Mucosa of descending colon (tissue), 3 donors: Measurements from ENCODE around the gene NARS2. TPM values are rescaled to one million over a fixed set of nuclear protein-coding genes. Genes with fewer than 3 reads are reported as not detected.

Source experiments
- ATAC-seq: fragments of 200-7000 bp; cut with Tn5 transposase; one replicate; pipeline ENCODE4 v1.9.1; 2020; ENCODE audit warnings: mild to moderate bottlenecking, moderate library complexity
- DNase-seq, 3 donors: peaks; one replicate each; pipeline ENCODE4 v3.0.0-alpha.2; 2020
- H3K36me3 ChIP-seq: fragments of 200-600 bp; one replicate; pipeline ENCODE4 v1.8.0; 2021; ENCODE audit warnings: low read depth, mild to moderate bottlenecking
- H3K4me1 ChIP-seq: fragments of 200-600 bp; one replicate; pipeline ENCODE4 v1.8.0; 2021; ENCODE audit warnings: low read depth, mild to moderate bottlenecking
- H3K4me3 ChIP-seq: fragments of 200-600 bp; one replicate; pipeline ENCODE4 v1.8.0; 2021; ENCODE audit warnings: mild to moderate bottlenecking
- H3K9me3 ChIP-seq: fragments of 200-600 bp; one replicate; pipeline ENCODE4 v1.8.0; 2021; ENCODE audit warnings: mild to moderate bottlenecking
- intact Hi-C, 2 donors: fragments of 100-400 bp; cut with DNase I in 1 of 2; cut with micrococcal nuclease in 1 of 2; formaldehyde crosslinking; loops; one replicate each; pipeline versions ENCODE4 v1.11.0 to v1.11.1; 2022; cut with DNase I, micrococcal nuclease
- total RNA-seq, 3 donors: library from RNA; stranded (reverse); fragmentation: NEBNext Ultra II Directional in 2 of 3; extraction: Animal tissue kit (Norgen Biotek cat#: 25700) in 2 of 3; gene quantifications; one replicate each; pipeline versions ENCODE4 v1.2.1 to v1.2.4, GENCODE V29; 2021 to 2023
- TF ChIP-seq, protein P1 (sequence below): fragments of 200-600 bp; IDR thresholded peaks from one replicate; pipeline ENCODE4 v1.8.0; 2022; ENCODE audit warnings: antibody characterized with exemption, mild to moderate bottlenecking
- donor health status: DM: no; HTN: no; CAD: no; lungs with moderate emphysema.
- donor health status: DM: no; HTN: no; CAD: no.
- donor health status: DM: no; HTN: yes; CAD: no.

Gene NARS2
- total RNA-seq, 3 donors from 2014 or later, result 13.1 to 14.0 (median 13.2) TPM

DNA sequence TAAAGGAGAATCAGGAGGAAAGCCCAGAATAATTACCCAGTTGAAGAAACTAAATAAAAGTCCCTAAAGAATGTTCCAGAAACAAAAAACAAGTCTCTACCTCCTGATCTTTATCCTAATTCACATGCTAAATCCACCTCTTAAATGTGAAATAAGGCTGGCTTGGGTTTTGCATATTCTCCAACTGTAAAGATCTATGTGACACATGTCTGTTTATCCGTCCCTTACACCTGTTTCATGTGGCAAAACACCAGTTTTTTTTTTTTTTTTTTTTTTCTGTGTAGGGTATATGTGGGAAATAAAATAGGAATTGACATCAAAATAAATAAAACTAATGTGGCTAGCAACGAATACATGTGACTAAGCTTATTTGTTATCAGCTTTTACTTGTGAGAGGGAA, 70.5 kb downstream of the NARS2 start:
- intact Hi-C loops, result no loop called here
- no peak overlapping the region for H3K4me3 ChIP-seq
- no peaks in the 10 kb centered on the region for H3K4me1 ChIP-seq
- no peaks in the 10 kb centered on the region for H3K36me3 ChIP-seq
- DNase-seq, result no peak
- TF ChIP-seq, protein P1, sequence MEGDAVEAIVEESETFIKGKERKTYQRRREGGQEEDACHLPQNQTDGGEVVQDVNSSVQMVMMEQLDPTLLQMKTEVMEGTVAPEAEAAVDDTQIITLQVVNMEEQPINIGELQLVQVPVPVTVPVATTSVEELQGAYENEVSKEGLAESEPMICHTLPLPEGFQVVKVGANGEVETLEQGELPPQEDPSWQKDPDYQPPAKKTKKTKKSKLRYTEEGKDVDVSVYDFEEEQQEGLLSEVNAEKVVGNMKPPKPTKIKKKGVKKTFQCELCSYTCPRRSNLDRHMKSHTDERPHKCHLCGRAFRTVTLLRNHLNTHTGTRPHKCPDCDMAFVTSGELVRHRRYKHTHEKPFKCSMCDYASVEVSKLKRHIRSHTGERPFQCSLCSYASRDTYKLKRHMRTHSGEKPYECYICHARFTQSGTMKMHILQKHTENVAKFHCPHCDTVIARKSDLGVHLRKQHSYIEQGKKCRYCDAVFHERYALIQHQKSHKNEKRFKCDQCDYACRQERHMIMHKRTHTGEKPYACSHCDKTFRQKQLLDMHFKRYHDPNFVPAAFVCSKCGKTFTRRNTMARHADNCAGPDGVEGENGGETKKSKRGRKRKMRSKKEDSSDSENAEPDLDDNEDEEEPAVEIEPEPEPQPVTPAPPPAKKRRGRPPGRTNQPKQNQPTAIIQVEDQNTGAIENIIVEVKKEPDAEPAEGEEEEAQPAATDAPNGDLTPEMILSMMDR, result no peak
- no peak for ATAC-seq
- no peaks in the 10 kb centered on the region for H3K9me3 ChIP-seq

DNA sequence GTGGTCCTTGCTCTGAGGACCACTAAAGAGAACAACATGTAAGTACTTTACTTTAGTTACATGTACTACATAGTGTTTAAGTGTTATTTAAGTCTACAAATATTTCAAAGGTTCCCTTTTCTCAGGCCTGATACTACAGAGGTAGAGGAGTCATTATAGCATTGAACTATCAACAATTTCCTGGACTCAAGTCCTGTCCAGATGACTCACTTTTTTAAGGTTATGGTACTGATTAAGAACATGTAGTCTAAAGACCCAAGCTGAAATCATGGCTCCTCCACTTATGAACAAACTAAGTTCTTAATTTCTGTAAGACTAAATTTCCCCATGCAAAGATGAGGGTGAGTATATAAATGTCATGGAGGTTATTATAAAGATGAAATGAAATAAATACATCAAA, 74.7 kb downstream of the NARS2 start:
- TF ChIP-seq, protein P1, result no peak
- DNase-seq, result no peak
- Histone ChIP-seq H3K4me1 (no peaks in the 10 kb centered on the region), H3K4me3 (no peak overlapping the region), H3K9me3 (no peaks in the 10 kb centered on the region), H3K36me3 (no peaks in the 10 kb centered on the region)
- ATAC-seq, result no peak
- intact Hi-C loops, result no loop called here

DNA sequence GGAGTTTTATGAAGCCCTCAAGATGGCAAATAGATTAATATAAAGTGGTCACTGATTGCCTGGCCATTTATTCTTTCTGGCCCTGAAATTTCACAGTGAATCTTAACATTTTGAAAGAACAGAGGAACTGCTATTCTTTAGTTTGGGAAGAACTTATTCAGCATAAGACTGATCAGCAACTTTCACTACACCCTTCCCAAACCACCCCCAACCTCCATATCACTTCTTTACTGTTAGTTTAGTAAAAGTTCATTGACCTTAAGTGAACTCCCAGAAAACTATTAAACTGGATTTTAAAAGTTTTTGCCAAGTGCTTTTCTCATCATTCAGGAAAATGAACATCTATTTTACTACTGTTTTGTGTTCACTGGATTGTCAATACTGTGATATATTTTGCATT, 77.4 kb downstream of the NARS2 start:
- ATAC-seq (no peak), DNase-seq (no peak)
- H3K36me3 ChIP-seq, result no peaks in the 10 kb centered on the region
- H3K9me3 ChIP-seq, result no peaks in the 10 kb centered on the region
- intact Hi-C loops, result no loop called here
- no peaks in the 10 kb centered on the region for H3K4me1 ChIP-seq
- TF ChIP-seq, protein P1, result no peak
- no peak overlapping the region for H3K4me3 ChIP-seq

DNA sequence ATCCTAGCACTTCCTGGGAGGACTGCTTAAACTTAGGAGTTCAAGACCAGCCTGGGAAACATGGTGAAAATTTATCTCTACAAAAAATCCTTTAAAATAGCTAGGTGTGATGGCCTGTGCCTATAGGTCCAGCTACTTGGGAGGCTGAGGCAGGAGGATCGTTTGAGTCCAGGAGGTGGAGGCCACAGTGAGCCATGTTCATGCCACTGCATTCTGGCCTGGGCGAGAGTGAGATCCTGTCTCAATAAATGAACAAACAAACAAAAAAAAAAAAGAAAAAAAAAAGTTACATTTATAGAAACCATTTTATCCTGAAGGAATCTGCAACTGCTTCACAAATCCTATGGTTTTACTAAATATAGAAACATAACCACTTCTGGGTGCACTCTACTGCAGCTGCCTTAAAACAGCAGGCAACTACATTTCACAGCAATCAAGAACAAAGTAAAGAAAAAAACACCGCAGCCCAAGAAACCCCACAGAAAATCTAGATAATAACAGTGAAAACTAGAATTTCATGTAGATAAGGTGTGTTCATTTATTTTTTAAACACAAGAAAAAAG, 81.2 kb downstream of the NARS2 start:
- Histone ChIP-seq H3K4me3 (no peak overlapping the region), H3K4me1 (no peaks in the 10 kb centered on the region), H3K36me3 (no peaks in the 10 kb centered on the region), H3K9me3 (no peaks in the 10 kb centered on the region)
- TF ChIP-seq, protein P1, result no peak
- ATAC-seq (no peak), DNase-seq (no peak)
- intact Hi-C loops, result no loop called here

DNA sequence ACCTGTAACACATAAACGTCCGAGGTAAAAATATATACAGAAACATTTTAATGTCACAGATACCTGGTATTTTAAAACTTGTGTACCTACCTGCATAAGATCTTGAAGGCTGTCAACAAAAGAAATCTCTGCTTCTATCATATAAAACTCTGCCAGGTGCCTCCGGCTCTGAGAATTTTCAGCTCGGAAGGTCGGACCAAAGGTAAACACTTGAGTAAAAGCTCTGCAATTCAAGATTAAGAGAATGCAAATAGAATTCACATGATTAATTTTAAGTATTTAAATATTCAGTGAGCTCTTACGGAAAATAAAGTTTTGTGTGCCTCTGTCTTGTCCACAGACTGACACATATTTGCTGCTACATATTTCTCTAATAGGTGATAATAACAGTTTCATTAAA, 81.7 kb downstream of the NARS2 start:
- TF ChIP-seq, protein P1, result no peak
- Histone ChIP-seq H3K36me3 (no peaks in the 10 kb centered on the region), H3K4me3 (no peak overlapping the region), H3K9me3 (no peaks in the 10 kb centered on the region), H3K4me1 (no peaks in the 10 kb centered on the region)
- DNase-seq (no peak), ATAC-seq (no peak)
- intact Hi-C loops, result no loop called here

DNA sequence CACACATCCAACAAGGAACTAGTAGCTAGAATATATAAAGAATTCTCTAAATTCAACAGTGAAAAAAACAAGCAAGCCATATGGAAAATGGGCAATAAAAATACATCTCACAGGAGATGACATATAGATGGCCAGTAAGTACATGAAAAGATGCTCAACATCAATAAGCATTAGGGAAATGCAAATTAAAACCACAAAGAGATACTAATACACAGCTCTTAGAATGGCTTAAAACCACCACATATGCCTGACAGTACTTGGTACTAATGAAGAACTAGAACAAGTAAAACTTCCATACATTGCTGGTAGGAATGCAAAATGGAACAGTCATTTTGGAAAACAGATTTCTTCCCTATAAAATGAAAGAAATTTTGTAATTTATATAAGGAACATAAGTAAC, 85.5 kb downstream of the NARS2 start:
- intact Hi-C loops, result no loop called here
- no peak overlapping the region for H3K4me3 ChIP-seq
- no peaks in the 10 kb centered on the region for H3K4me1 ChIP-seq
- DNase-seq (no peak), ATAC-seq (no peak)
- TF ChIP-seq, protein P1, result no peak
- no peaks in the 10 kb centered on the region for H3K36me3 ChIP-seq
- H3K9me3 ChIP-seq, result no peaks in the 10 kb centered on the region
